Hepatocyte (in vitro differentiated cells): ENCODE data around the gene PTPRE. TPM values are rescaled to one million over a fixed set of nuclear protein-coding genes. Genes with fewer than 3 reads are reported as not detected.

ENCODE experiments used
- DNase-seq: peaks from one replicate; pipeline ENCODE4 v3.0.0-alpha.2; 2016; ENCODE audit warnings: low spot score
- H2AFZ ChIP-seq: fragments of 200-600 bp; sonication (generic); 2 replicates; pipeline ENCODE4 v1.6.0; 2016; ENCODE audit warnings: antibody characterized with exemption, mild to moderate bottlenecking
- H3K27ac ChIP-seq: fragments of 200-600 bp; sonication (generic); 2 replicates; pipeline ENCODE4 v1.5.1; 2016; ENCODE audit warnings: mild to moderate bottlenecking
- H3K27me3 ChIP-seq: fragments of 200-600 bp; sonication (generic); 2 replicates; pipeline ENCODE4 v1.6.1; 2016
- H3K36me3 ChIP-seq: fragments of 200-600 bp; sonication (generic); replicated peaks from 2 replicates; pipeline ENCODE4 v1.5.1; 2016; ENCODE audit warnings: low read depth; ENCODE audit not compliant: insufficient read depth
- H3K4me1 ChIP-seq: fragments of 200-600 bp; sonication (generic); 2 replicates; pipeline ENCODE4 v1.5.1; 2016; ENCODE audit warnings: mild to moderate bottlenecking, moderate library complexity; ENCODE audit not compliant: insufficient read depth
- H3K4me2 ChIP-seq: fragments of 200-600 bp; sonication (generic); 2 replicates; pipeline ENCODE4 v1.6.0; 2016
- H3K4me3 ChIP-seq: fragments of 200-600 bp; sonication (generic); 2 replicates; pipeline ENCODE4 v1.5.1; 2016; ENCODE audit warnings: mild to moderate bottlenecking
- H3K79me2 ChIP-seq: fragments of 200-600 bp; sonication (generic); 2 replicates; pipeline ENCODE4 v1.6.0; 2017; ENCODE audit warnings: mild to moderate bottlenecking
- H3K9me2 ChIP-seq: fragments of 200-600 bp; sonication (generic); replicated peaks from 2 replicates; pipeline ENCODE4 v1.6.0; 2017; ENCODE audit warnings: mild to moderate bottlenecking; ENCODE audit not compliant: insufficient read depth
- H3K9me3 ChIP-seq: fragments of 200-600 bp; sonication (generic); 2 replicates; pipeline ENCODE4 v1.5.1; 2016; ENCODE audit warnings: low read depth, mild to moderate bottlenecking
- H4K20me1 ChIP-seq: fragments of 200-600 bp; sonication (generic); 2 replicates; pipeline ENCODE4 v1.6.0; 2016; ENCODE audit warnings: mild to moderate bottlenecking; ENCODE audit not compliant: insufficient read depth, poor library complexity, severe bottlenecking
- CTCF ChIP-seq: fragments of 200-600 bp; sonication (generic); IDR thresholded peaks from 2 replicates; pipeline ENCODE4 v1.5.1; 2016; ENCODE audit warnings: antibody characterized with exemption, mild to moderate bottlenecking; ENCODE audit not compliant: poor library complexity
- EZH2 ChIP-seq: fragments of 200-600 bp; sonication (generic); IDR thresholded peaks from 2 replicates; pipeline ENCODE4 v1.6.1; 2016; ENCODE audit warnings: antibody characterized with exemption, mild to moderate bottlenecking, borderline replicate concordance
- EZH2phosphoT487 ChIP-seq: fragments of 200-600 bp; sonication (generic); IDR thresholded peaks from one replicate; pipeline ENCODE4 v1.6.1; 2018; ENCODE audit warnings: antibody characterized with exemption, mild to moderate bottlenecking, low read depth, moderate library complexity; ENCODE audit not compliant: unreplicated experiment, severe bottlenecking
- WGBS: methylation state at CpG from one replicate; pipeline ENCODE4 v1.1.6; 2016; ENCODE audit warnings: low lambda C conversion rate; ENCODE audit errors: missing lambda C conversion rate; 5-methylcytosine and 5-hydroxymethylcytosine counted together
- polyA plus RNA-seq: library from polyadenylated mRNA; unstranded; fragments of >200 nt; fragmentation: Nextera tagmentation; extraction: Ambion mirVana; gene quantifications from 2 replicates; pipeline ENCODE4 v1.2.1, GENCODE V29; 2016
- total RNA-seq: library from RNA; depleted of rRNA; stranded (reverse); fragments of >200 nt; gene quantifications from 2 replicates; pipeline ENCODE4 v1.2.3, GENCODE V29; 2014

PTPRE gene
- total and polyA plus RNA-seq, 2 experiments from 2014 or later = 3.2 to 10.1 TPM

- Histone ChIP-seq H3K79me2 (no peaks in the 10 kb centered on the region), H3K9me2 (no peaks in the 10 kb centered on the region), H3K9me3 (no peaks in the 10 kb centered on the region), H3K4me2 (no peak overlapping the region), H3K27ac (no peak overlapping the region), H3K27me3 (no peaks in the 10 kb centered on the region), H3K4me1 (no peaks in the 10 kb centered on the region), H3K36me3 (no peaks in the 10 kb centered on the region), H3K4me3 (no peak overlapping the region), H4K20me1 (no peaks in the 10 kb centered on the region), H2AFZ (no peak overlapping the region)
- 91% methylated on average over 9 of the region's 9 CpGs for WGBS
- DNase-seq = no peak
- no peak for TF ChIP-seq CTCF
These were observed 151.3 kb downstream of the PTPRE start for GRCh38 chr10:128058106-128058749.

- no peaks in the 10 kb centered on the region for H3K4me1 ChIP-seq
- H3K9me2 ChIP-seq = no peaks in the 10 kb centered on the region
- no peak for DNase-seq
- no peak overlapping the region for H3K4me3 ChIP-seq
- H3K79me2 ChIP-seq = no peaks in the 10 kb centered on the region
- H3K4me2 ChIP-seq = no peak overlapping the region
- no peak for TF ChIP-seq EZH2
- TF ChIP-seq CTCF = no peak
- TF ChIP-seq EZH2phosphoT487 = no peak
- H3K36me3 ChIP-seq = no peaks in the 10 kb centered on the region
- no peak overlapping the region for H3K27ac ChIP-seq
- no peak overlapping the region for H2AFZ ChIP-seq
- no peaks in the 10 kb centered on the region for H4K20me1 ChIP-seq
- no peaks in the 10 kb centered on the region for H3K27me3 ChIP-seq
- no peaks in the 10 kb centered on the region for H3K9me3 ChIP-seq
These were observed 151.8 kb downstream of the PTPRE start for GRCh38 chr10:128058750-128059134.

GRCh38 chr10:128059266-128059981, 152.5 kb downstream of the PTPRE start:
- H3K27ac ChIP-seq = no peak overlapping the region
- 80% methylated on average over 15 of the region's 15 CpGs for WGBS
- no peaks in the 10 kb centered on the region for H3K9me3 ChIP-seq
- TF ChIP-seq CTCF (no peak), EZH2phosphoT487 (no peak), EZH2 (no peak)
- no peak for DNase-seq
- no peaks in the 10 kb centered on the region for H3K4me1 ChIP-seq
- no peaks in the 10 kb centered on the region for H3K79me2 ChIP-seq
- H3K4me2 ChIP-seq = no peak overlapping the region
- H3K36me3 ChIP-seq = no peaks in the 10 kb centered on the region
- H3K27me3 ChIP-seq = no peaks in the 10 kb centered on the region
- no peaks in the 10 kb centered on the region for H4K20me1 ChIP-seq
- no peaks in the 10 kb centered on the region for H3K9me2 ChIP-seq
- H2AFZ ChIP-seq = no peak overlapping the region
- no peak overlapping the region for H3K4me3 ChIP-seq

- no peak overlapping the region for H3K4me3 ChIP-seq
- H3K27ac ChIP-seq = no peak overlapping the region
- no peak for DNase-seq
- TF ChIP-seq CTCF = no peak
- H4K20me1 ChIP-seq = no peaks in the 10 kb centered on the region
- no peaks in the 10 kb centered on the region for H3K36me3 ChIP-seq
- no peaks in the 10 kb centered on the region for H3K4me1 ChIP-seq
- no peaks in the 10 kb centered on the region for H3K79me2 ChIP-seq
- no peaks in the 10 kb centered on the region for H3K9me3 ChIP-seq
- no peaks in the 10 kb centered on the region for H3K27me3 ChIP-seq
- no peak overlapping the region for H3K4me2 ChIP-seq
- 38% methylated on average over 1 of the region's 1 CpG for WGBS
- no peak overlapping the region for H2AFZ ChIP-seq
- H3K9me2 ChIP-seq = no peaks in the 10 kb centered on the region
These were observed 153.0 kb downstream of the PTPRE start for GRCh38 chr10:128059982-128060293.
